GM10248 (cell line): Measurements from ENCODE around the gene NELFB.

Source experiments
- CTCF ChIA-PET: fragments of 300-600 bp; sonication (Branson Sonifier 250); formaldehyde crosslinking; extraction: SDS; loops from one replicate; lab custom pipeline; 2021; ENCODE audit warnings: antibody characterized with exemption; lab: Yijun Ruan, JAX
- POLR2A ChIA-PET: fragments of 350-650 bp; sonication (Branson Sonifier 250); formaldehyde crosslinking; extraction: SDS; loops from one replicate; lab custom pipeline; 2020; ENCODE audit warnings: antibody characterized with exemption; lab: Yijun Ruan, JAX
- DNase-seq: peaks from one replicate; pipeline ENCODE4 v3.0.0; 2012; ENCODE audit errors: extremely low spot score
- CTCF ChIP-seq: IDR thresholded peaks from 2 replicates; pipeline ENCODE4 v1.5.1; 2012; ENCODE audit warnings: mild to moderate bottlenecking, low read depth; ENCODE audit errors: extremely low read depth, missing control alignments, control extremely low read depth

The NELFB gene

GRCh38 chr9:137296670-137297664 is 41.8 kb downstream of the NELFB start:
- no peak for TF ChIP-seq CTCF
- DNase-seq = no peak
- CTCF ChIA-PET = interaction anchor here (1.2 to 1.4 kb wide), 3 partner anchors 11 to 148 kb away, joined by 3 to 4 read pairs (median 3); no protein-coding TSS in a partner anchor
- POLR2A ChIA-PET = no interaction called here

- CTCF ChIA-PET = interaction anchor here (1.3 to 1.4 kb wide), 2 partner anchors 12 to 110 kb away, joined by 3 read pairs; no protein-coding TSS in a partner anchor
- POLR2A ChIA-PET = no interaction called here
Observed at GRCh38 chr9:137297966-137298365, 42.8 kb downstream of the NELFB start.

GRCh38 chr9:137298401-137299202 is 43.5 kb downstream of the NELFB start:
- ChIA-PET POLR2A (no interaction called here), CTCF (interaction anchor here (1.3 to 1.6 kb wide), 3 partner anchors 11 to 124 kb away, joined by 3 to 6 read pairs (median 3); partner anchors contain the start of genes EXD3 and NOXA1)

More at GRCh38 chr9:137297966-137298365, 42.8 kb downstream of the NELFB start:
- TF ChIP-seq CTCF = no peak
- no peak for DNase-seq

GRCh38 chr9:137299203-137299565 is 44.1 kb downstream of the NELFB start:
- CTCF ChIA-PET = interaction anchor here (1.3 to 1.6 kb wide), 3 partner anchors 10 to 124 kb away, joined by 3 to 6 read pairs (median 3); partner anchors contain the start of genes EXD3 and NOXA1
- no peak for DNase-seq
- POLR2A ChIA-PET = interaction anchor here (0.6 kb wide), 1 partner anchor 149 kb away, joined by 3 read pairs; no protein-coding TSS in a partner anchor
- no peak for TF ChIP-seq CTCF

More at GRCh38 chr9:137298401-137299202, 43.5 kb downstream of the NELFB start:
- TF ChIP-seq CTCF = no peak
- DNase-seq = no peak

GRCh38 chr9:137299938-137300337 is 44.8 kb downstream of the NELFB start:
- DNase-seq = no peak
- POLR2A ChIA-PET = interaction anchor here (0.7 kb wide), 1 partner anchor 429 kb away, joined by 4 read pairs; no protein-coding TSS in a partner anchor
- CTCF ChIA-PET = interaction anchor here (1.6 kb wide), 1 partner anchor 123 kb away, joined by 6 read pairs; the partner anchor contains the start of genes EXD3 and NOXA1
- TF ChIP-seq CTCF = no peak
